HEK293 (cell line): ENCODE measurements around the gene LCN1.
A peak's percentile ranks its signal among the peaks of the same experiment; 100 is the strongest.

ENCODE experiments used
- CTCF ChIA-PET: fragments of 350-600 bp; formaldehyde crosslinking; extraction: SDS; loops from one replicate; lab custom pipeline; 2021; ENCODE audit warnings: antibody characterized with exemption; lab: Yijun Ruan, JAX
- POLR2A ChIA-PET: fragments of 300-600 bp; formaldehyde crosslinking; extraction: SDS; loops from one replicate; lab custom pipeline; 2020; ENCODE audit warnings: antibody characterized with exemption, inconsistent platforms; lab: Yijun Ruan, JAX
- H3K27ac ChIP-seq: fragments of 200-500 bp; sonication (Bioruptor generic); 2 replicates; pipeline ENCODE4 v1.5.1; 2014; ENCODE audit warnings: low read depth, low read length, control low read depth, inconsistent platforms; ENCODE audit errors: extremely low read depth
- H3K36me3 ChIP-seq, 2 experiments: fragments of 200-500 bp in 1 of 2; sonication (Bioruptor generic) in 1 of 2; 1 replicate in 1 of 2; 2 replicates in 1 of 2; pipeline ENCODE4 v1.5.1; 2014 to 2017; ENCODE audit warnings: inconsistent platforms in 2 of 2, low read length in 2 of 2; ENCODE audit not compliant: control insufficient read depth in 2 of 2, insufficient read depth in 1 of 2
- H3K4me1 ChIP-seq: fragments of 200-500 bp; sonication (Bioruptor generic); 2 replicates; pipeline ENCODE4 v1.5.1; 2014; ENCODE audit warnings: mild to moderate bottlenecking, low read length, inconsistent platforms; ENCODE audit not compliant: control insufficient read depth, insufficient read depth
- H3K4me3 ChIP-seq: 2 replicates; pipeline ENCODE4 v1.5.1; 2011; ENCODE audit warnings: low read depth, mild to moderate bottlenecking, control low read depth, low read length, moderate library complexity
- H3K9me3 ChIP-seq: fragments of 200-500 bp; sonication (Bioruptor generic); 2 replicates; pipeline ENCODE4 v1.5.1; 2014; ENCODE audit warnings: low read depth, low read length, inconsistent platforms; ENCODE audit not compliant: control insufficient read depth, insufficient read depth
- FEZF1 ChIP-seq: fragments of 450-650 bp; formaldehyde crosslinking; IDR thresholded peaks from 2 replicates; pipeline ENCODE4 v1.5.1; 2016; ENCODE audit warnings: missing biosample characterization, missing genetic modification characterization
- HOXD13 ChIP-seq: sonication (generic); formaldehyde crosslinking; IDR thresholded peaks from 2 replicates; pipeline ENCODE4 v1.8.0; 2022; ENCODE audit warnings: missing genetic modification reagents, borderline replicate concordance
- INSM2 ChIP-seq: fragments of 450-650 bp; formaldehyde crosslinking; IDR thresholded peaks from 2 replicates; pipeline ENCODE4 v1.5.1; 2016; ENCODE audit warnings: missing biosample characterization, missing genetic modification characterization
- KLF7 ChIP-seq: fragments of 450-650 bp; formaldehyde crosslinking; IDR thresholded peaks from 2 replicates; pipeline ENCODE4 v1.5.1; 2016; ENCODE audit warnings: missing biosample characterization, missing genetic modification characterization, borderline replicate concordance
- MZF1 ChIP-seq: fragments of 450-650 bp; formaldehyde crosslinking; IDR thresholded peaks from 2 replicates; pipeline ENCODE4 v1.5.1; 2017; ENCODE audit warnings: missing biosample characterization, missing genetic modification characterization, borderline replicate concordance
- PRDM4 ChIP-seq: fragments of 450-650 bp; formaldehyde crosslinking; IDR thresholded peaks from 2 replicates; pipeline ENCODE4 v1.5.1; 2017; ENCODE audit warnings: missing biosample characterization, missing genetic modification characterization
- SP2 ChIP-seq: fragments of 450-650 bp; formaldehyde crosslinking; IDR thresholded peaks from 2 replicates; pipeline ENCODE4 v1.5.1; 2016; ENCODE audit warnings: missing biosample characterization, missing genetic modification characterization
- TCF7L2 ChIP-seq: IDR thresholded peaks from 2 replicates; pipeline ENCODE4 v1.6.1; 2011; ENCODE audit warnings: low read depth, mild to moderate bottlenecking, inconsistent platforms, low read length, moderate library complexity, borderline replicate concordance
- TRIM28 ChIP-seq: IDR thresholded peaks from 2 replicates; pipeline ENCODE4 v1.6.1; 2011; ENCODE audit warnings: low read length, control low read depth, borderline replicate concordance
- ZBTB21 ChIP-seq: fragments of 450-650 bp; formaldehyde crosslinking; IDR thresholded peaks from 2 replicates; pipeline ENCODE4 v1.5.1; 2017; ENCODE audit warnings: missing biosample characterization, missing genetic modification characterization
- ZBTB49 ChIP-seq: fragments of 450-650 bp; formaldehyde crosslinking; IDR thresholded peaks from 2 replicates; pipeline ENCODE4 v1.5.1; 2016; ENCODE audit warnings: missing biosample characterization, missing genetic modification characterization, low read depth
- ZBTB7A ChIP-seq: fragments of 450-650 bp; formaldehyde crosslinking; IDR thresholded peaks from 2 replicates; pipeline ENCODE4 v1.5.1; 2016; ENCODE audit warnings: low read depth, missing biosample characterization, missing genetic modification characterization
- ZFHX2 ChIP-seq: fragments of 450-650 bp; formaldehyde crosslinking; conservative IDR thresholded peaks from 2 replicates; pipeline ENCODE4 v1.5.1; 2016; ENCODE audit warnings: missing biosample characterization, missing genetic modification characterization
- ZFP37 ChIP-seq: fragments of 450-650 bp; formaldehyde crosslinking; IDR thresholded peaks from 2 replicates; pipeline ENCODE4 v1.5.1; 2016; ENCODE audit warnings: missing biosample characterization, missing genetic modification characterization
- ZFP69B ChIP-seq: fragments of 450-650 bp; formaldehyde crosslinking; IDR thresholded peaks from 2 replicates; pipeline ENCODE4 v1.5.1; 2016; ENCODE audit warnings: missing biosample characterization, missing genetic modification characterization
- ZIC2 ChIP-seq: fragments of 450-650 bp; formaldehyde crosslinking; IDR thresholded peaks from 2 replicates; pipeline ENCODE4 v1.5.1; 2016; ENCODE audit warnings: missing biosample characterization, missing genetic modification characterization
- ZNF18 ChIP-seq: fragments of 450-650 bp; formaldehyde crosslinking; IDR thresholded peaks from 2 replicates; pipeline ENCODE4 v1.5.1; 2016; ENCODE audit warnings: missing biosample characterization, missing genetic modification characterization
- ZNF221 ChIP-seq: fragments of 450-650 bp; formaldehyde crosslinking; IDR thresholded peaks from 2 replicates; pipeline ENCODE4 v1.5.1; 2017; ENCODE audit warnings: missing biosample characterization, missing genetic modification characterization, borderline replicate concordance
- ZNF302 ChIP-seq: fragments of 450-650 bp; formaldehyde crosslinking; IDR thresholded peaks from 2 replicates; pipeline ENCODE4 v1.5.1; 2016; ENCODE audit warnings: missing biosample characterization, missing genetic modification characterization, low read depth
- ZNF350 ChIP-seq: fragments of 450-650 bp; formaldehyde crosslinking; IDR thresholded peaks from 2 replicates; pipeline ENCODE4 v1.5.0; 2017; ENCODE audit warnings: missing biosample characterization, mild to moderate bottlenecking, missing genetic modification characterization
- ZNF600 ChIP-seq: fragments of 450-650 bp; formaldehyde crosslinking; IDR thresholded peaks from 2 replicates; pipeline ENCODE4 v1.5.1; 2016; ENCODE audit warnings: missing biosample characterization, missing genetic modification characterization
- ZNF621 ChIP-seq: fragments of 450-650 bp; formaldehyde crosslinking; IDR thresholded peaks from 2 replicates; pipeline ENCODE4 v1.5.1; 2017; ENCODE audit warnings: missing biosample characterization, missing genetic modification characterization
- ZNF629 ChIP-seq: fragments of 450-650 bp; formaldehyde crosslinking; IDR thresholded peaks from 2 replicates; pipeline ENCODE4 v1.5.1; 2017; ENCODE audit warnings: missing biosample characterization, missing genetic modification characterization
- ZNF701 ChIP-seq: fragments of 450-650 bp; formaldehyde crosslinking; IDR thresholded peaks from 2 replicates; pipeline ENCODE4 v1.5.1; 2016; ENCODE audit warnings: missing biosample characterization, missing genetic modification characterization

LCN1 gene

GRCh38 chr9:135489188-135489906, 31.9 kb upstream of the LCN1 start:
- TF ChIP-seq ZNF302 (tag by site-specific recombination) (no peak), ZFHX2 (tag by site-specific recombination) (no peak), TRIM28 (no peak), ZNF701 (tag by site-specific recombination) (no peak), ZNF629 (tag by site-specific recombination) (no peak), ZNF221 (tag by site-specific recombination) (no peak), INSM2 (no peak), ZBTB21 (tag by site-specific recombination) (no peak), SP2 (no peak), ZNF18 (no peak), ZBTB49 (tag by site-specific recombination) (no peak), ZNF621 (tag by site-specific recombination) (no peak), KLF7 (no peak), ZNF350 (tag by site-specific recombination) (no peak), TCF7L2 (no peak), PRDM4 (tag by site-specific recombination) (no peak)
- POLR2A ChIA-PET: no interaction called here
- Histone ChIP-seq H3K9me3 (no peaks in the 10 kb centered on the region), H3K36me3 (peaks cover 0 to 47% of the 10 kb centered on the region in 2 experiments; a peak in 1 of 3 replicates), H3K4me3 (no peak overlapping the region), H3K27ac (no peak overlapping the region), H3K4me1 (no peaks in the 10 kb centered on the region)
- CTCF ChIA-PET: no interaction called here

GRCh38 chr9:135490166-135490870, 30.9 kb upstream of the LCN1 start:
- H3K4me1 ChIP-seq: no peaks in the 10 kb centered on the region
- H3K4me3 ChIP-seq: no peak overlapping the region
- POLR2A ChIA-PET: interaction anchor here (0.6 kb wide), 1 partner anchor 62 kb away, joined by 3 read pairs; no protein-coding TSS in a partner anchor
- H3K9me3 ChIP-seq: no peaks in the 10 kb centered on the region
- TF ChIP-seq MZF1 (tag by site-specific recombination): no peak
- TF ChIP-seq ZFP37 (tag by site-specific recombination): no peak
- peak; percentile 41; the same call in 1 of the 2 replicates for TF ChIP-seq ZIC2 (tag by site-specific recombination)
- peak; percentile 25; the same call in 1 of the 2 replicates for TF ChIP-seq ZFP69B (tag by site-specific recombination)
- no peak for TF ChIP-seq ZBTB7A
- no peak for TF ChIP-seq ZNF600 (tag by site-specific recombination)
- TF ChIP-seq HOXD13: no peak
- no peak for TF ChIP-seq FEZF1
- CTCF ChIA-PET: interaction anchor here (0.9 to 1.2 kb wide), 2 partner anchors 9 to 13 kb away, joined by 3 read pairs; no protein-coding TSS in a partner anchor
- H3K27ac ChIP-seq: no peak overlapping the region
- H3K36me3 ChIP-seq: peaks cover 0 to 38% of the 10 kb centered on the region in 2 experiments; a peak in 1 of 3 replicates
